ENCODE measurements around the gene SAP30BP. TPM values are rescaled to one million over a fixed set of nuclear protein-coding genes. Genes with fewer than 3 reads are reported as not detected.

The SAP30BP gene
- total and polyA plus RNA-seq, 2 of the 13 experiments (the other 11 are each of a cell fraction or from before 2014, with no cell fraction given), result 67.7 to 99.4 TPM

- TF ChIP-seq HMGXB3 (CRISPR knock-in tag; IDR thresholded peaks at IDR 0.05; ENCODE audit: borderline replicate concordance) (peak; percentile 35), ZNF292 (CRISPR knock-in tag; IDR thresholded peaks at IDR 0.05; ENCODE audit: borderline replicate concordance, low read depth) (peak; percentile 17; the same call in 1 of the 2 replicates), TAF1 (CRISPR knock-in tag; IDR thresholded peaks at IDR 0.05) (peak; percentile 83), IKZF5 (CRISPR knock-in tag; IDR thresholded peaks at IDR 0.05) (peak; percentile 62; the same call in 1 of the 2 replicates), ZFX (CRISPR knock-in tag; IDR thresholded peaks at IDR 0.05; ENCODE audit: low read depth) (peak; percentile 65), SMAD1 (CRISPR knock-in tag; IDR thresholded peaks at IDR 0.05; ENCODE audit: borderline replicate concordance, low read depth) (peak; percentile 91; the same call in 1 of the 2 replicates), CEBPG (CRISPR knock-in tag; IDR thresholded peaks at IDR 0.05) (0 out of 2 replicates have a peak, but pooled peaks have one; percentile 54), ZNF550 (CRISPR knock-in tag; IDR thresholded peaks at IDR 0.05; ENCODE audit: borderline replicate concordance) (no peak), NRL (CRISPR knock-in tag; IDR thresholded peaks at IDR 0.05; ENCODE audit: borderline replicate concordance) (peak; percentile 76; the same call in 1 of the 2 replicates), ZNF501 (CRISPR knock-in tag; IDR thresholded peaks at IDR 0.05) (peak; percentile 99), NFIB (CRISPR knock-in tag; IDR thresholded peaks at IDR 0.05; ENCODE audit: borderline replicate concordance) (no peak), ZNF44 (CRISPR knock-in tag; IDR thresholded peaks at IDR 0.05) (peak; percentile 97), HINFP (CRISPR knock-in tag; IDR thresholded peaks at IDR 0.05; ENCODE audit: low read depth) (peak; percentile 62; the same call in 1 of the 2 replicates), THAP11 (CRISPR knock-in tag; IDR thresholded peaks at IDR 0.05) (peak; percentile 96), ZNF383 (CRISPR knock-in tag; IDR thresholded peaks at IDR 0.05; ENCODE audit: borderline replicate concordance) (0 out of 2 replicates have a peak, but pooled peaks have one; percentile 46), JUND (CRISPR knock-in tag; IDR thresholded peaks at IDR 0.05) (peak; percentile 71; the same call in 1 of the 2 replicates), TCF7L2 (IDR thresholded peaks at IDR 0.05; ENCODE audit: low read depth, low read length) (no peak), MYC (CRISPR knock-in tag; IDR thresholded peaks at IDR 0.05; ENCODE audit: borderline replicate concordance) (peak; percentile 30; the same call in 1 of the 2 replicates), HMGXB4 (CRISPR knock-in tag; IDR thresholded peaks at IDR 0.05; ENCODE audit: borderline replicate concordance in 1 of 2, low read depth in 1 of 2) (peak in 1 of 2 experiments; percentile 79; a peak in 3 of 4 replicates)
Measured at GRCh38 chr17:75666959-75667790, at the start of gene SAP30BP, which contains the start of gene RECQL5 (continued).
